ENCODE measurements around the gene KCNQ5. TPM values are rescaled to one million over a fixed set of nuclear protein-coding genes. Genes with fewer than 3 reads are reported as not detected.

The KCNQ5 gene
- polyA plus RNA-seq, 5 donors: 1.9 to 3.4 (median 2.8) TPM

GRCh38 chr6:73000460-73000859, 378.6 kb downstream of the KCNQ5 start:
- no peak for DNase-seq

DNA sequence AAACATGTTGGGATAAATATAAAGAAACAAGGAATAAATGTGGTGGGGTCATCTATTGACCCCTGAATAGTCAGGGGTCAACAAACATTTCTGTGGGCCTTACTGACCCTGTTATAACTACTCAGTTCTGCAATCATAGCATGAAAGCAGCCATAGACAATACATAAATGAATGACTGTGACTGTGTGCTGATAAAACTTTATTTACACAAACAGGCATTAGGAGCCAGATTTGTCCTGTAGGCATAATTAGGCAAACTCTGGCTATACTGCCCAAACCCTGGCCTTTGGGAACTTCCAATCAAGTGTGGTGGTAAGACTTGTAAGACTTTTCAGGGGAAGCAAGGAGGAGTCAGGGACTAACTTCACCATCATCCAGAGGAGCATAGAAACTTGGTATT, 380.7 kb downstream of the KCNQ5 start:
- DNase-seq: no peak

DNA sequence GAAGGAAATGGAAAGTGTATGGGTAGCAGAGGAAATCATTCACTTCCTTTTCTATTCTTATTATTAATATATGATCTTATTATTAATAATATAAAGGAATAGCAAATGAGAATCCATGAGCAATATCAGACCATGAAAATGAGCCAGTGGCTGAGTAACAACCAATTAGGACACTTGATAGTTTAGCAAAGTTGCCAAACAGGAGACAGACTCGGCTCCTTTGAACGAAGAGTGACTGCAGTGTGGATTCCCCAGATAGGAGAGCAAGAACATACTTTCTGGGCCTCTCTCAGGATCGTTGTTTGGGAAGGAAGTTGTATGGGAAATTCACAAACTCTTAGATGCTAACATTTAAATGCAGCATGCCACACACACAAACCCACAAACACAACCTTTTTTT, 381.4 kb downstream of the KCNQ5 start:
- DNase-seq: no peak

DNA sequence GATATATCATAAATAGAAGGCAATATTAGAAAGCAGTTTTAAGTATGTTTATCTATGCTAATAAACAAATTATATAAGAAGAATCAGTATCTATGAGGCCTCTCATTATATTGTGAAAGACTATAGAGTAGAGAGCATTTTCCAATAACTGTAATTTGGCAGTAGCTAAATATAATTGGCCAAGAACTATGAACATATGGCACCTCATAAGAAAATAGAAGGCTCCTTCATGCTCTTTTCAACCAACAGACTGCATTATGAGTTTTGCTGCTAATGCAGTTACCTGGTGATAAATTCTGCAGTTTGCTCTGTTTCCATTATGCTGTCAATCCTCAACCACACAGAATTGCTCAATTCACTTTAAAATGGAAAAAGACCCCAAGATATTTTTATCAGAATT, 382.4 kb downstream of the KCNQ5 start:
- no peak for DNase-seq

DNA sequence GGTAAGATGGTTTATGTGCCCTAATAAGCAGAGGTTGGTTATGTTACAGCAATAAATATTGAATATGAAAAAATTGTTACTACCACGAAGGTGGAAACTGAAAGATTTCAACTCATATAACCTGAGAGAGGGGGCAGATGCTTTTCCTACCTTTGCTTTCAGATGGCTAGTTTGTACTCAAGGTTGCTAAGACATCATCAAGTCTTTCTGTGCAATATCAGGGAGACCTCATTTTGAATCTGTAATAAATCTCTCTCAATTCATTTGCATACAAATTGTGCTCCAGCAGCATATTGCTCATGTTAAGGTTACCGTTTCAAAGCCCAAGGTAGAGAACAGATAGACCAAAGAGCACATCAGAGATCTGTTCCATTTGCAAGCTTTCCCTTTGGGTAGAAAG, 383.0 kb downstream of the KCNQ5 start:
- no peak for DNase-seq

DNA sequence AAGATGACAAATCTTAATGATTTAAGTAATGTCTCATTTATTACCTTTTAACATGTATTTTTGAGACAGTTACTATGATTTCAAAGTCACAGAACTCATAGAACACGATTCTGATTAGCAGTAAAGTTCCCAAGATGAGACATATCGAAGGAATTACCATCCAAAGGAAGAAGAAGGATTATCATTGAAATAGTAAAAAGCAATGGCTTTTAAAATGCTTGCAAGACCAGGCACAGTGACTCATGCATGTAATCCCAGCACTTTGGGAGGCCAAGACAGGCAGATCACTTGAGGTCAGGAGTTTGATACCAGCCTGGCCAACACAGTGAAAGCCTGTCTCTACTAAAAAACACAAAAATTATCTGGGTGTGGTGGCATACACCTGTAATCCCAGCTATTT, 384.3 kb downstream of the KCNQ5 start:
- no peak for DNase-seq

- no peak for DNase-seq
Observed at GRCh38 chr6:73011945-73012344, 390.1 kb downstream of the KCNQ5 start.

DNA sequence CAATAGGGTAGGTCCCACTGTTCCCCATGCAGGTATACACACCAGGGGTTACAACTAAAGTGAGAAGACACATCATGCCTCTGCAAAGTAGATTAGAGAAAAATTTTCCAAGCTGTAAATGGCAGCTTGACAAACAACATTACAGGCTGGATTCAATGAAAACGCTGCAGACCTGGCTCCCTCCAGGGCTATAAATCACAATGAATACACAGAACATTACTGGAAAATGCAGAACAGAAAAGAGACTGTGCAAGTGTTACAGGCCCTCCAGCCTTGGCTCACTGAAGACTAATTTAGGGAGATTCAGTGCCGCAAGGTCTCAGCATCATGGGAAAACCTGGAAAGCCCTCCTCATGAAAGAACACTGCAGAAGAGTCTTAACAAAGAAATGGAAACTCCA, 395.6 kb downstream of the KCNQ5 start:
- DNase-seq: no peak

DNA sequence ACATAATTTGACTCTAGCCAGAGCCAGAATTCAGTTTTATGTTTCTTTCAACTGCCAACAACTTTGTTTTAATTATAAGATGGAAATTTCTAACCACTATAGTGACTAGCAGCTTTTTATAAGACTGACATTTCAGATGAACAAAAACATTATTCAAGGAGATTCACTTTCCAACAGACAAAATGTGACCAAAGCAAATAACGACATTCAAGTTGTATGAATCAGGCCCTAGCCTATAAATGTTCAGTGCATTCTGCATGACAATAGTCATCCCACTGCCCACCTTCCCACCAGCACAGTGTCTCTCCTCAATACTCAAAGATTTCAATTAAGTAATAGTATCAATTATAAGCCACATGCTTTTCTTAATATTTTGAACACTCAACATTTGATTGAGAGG, 402.7 kb downstream of the KCNQ5 start:
- DNase-seq: no peak

- DNase-seq: no peak
Observed at GRCh38 chr6:73027691-73028090, 405.8 kb downstream of the KCNQ5 start.

DNA sequence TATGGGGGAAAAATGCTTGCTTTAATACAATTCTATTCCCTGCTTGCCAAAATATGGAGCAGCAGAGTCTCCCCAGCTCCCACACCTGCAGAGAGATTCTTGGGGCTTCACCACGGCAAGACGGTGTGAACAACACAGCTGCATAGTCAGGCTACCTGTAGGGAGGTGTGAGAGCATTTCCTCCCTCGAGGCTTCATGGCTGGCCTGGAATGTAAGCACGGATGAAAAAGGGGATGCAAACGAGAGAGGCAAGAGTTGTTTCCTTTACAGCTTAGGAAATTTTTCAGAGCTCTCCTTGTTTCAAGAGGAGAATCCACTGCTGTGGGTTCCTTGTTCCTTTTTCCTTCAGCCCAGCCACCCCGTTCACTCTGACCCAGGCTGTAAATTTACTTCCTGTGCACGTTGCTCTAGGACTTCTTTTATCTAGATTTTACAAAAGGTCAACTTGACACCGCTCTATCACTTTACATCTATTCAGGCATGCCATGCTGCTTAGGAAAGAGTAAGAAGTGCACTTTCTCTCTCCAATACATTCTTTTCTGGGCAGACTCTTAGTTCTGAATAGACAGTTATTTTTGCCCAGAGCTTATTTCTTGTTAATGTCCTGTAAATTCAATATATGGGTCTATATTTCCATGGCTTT, 406.4 kb downstream of the KCNQ5 start:
- DNase-seq: no peak

DNA sequence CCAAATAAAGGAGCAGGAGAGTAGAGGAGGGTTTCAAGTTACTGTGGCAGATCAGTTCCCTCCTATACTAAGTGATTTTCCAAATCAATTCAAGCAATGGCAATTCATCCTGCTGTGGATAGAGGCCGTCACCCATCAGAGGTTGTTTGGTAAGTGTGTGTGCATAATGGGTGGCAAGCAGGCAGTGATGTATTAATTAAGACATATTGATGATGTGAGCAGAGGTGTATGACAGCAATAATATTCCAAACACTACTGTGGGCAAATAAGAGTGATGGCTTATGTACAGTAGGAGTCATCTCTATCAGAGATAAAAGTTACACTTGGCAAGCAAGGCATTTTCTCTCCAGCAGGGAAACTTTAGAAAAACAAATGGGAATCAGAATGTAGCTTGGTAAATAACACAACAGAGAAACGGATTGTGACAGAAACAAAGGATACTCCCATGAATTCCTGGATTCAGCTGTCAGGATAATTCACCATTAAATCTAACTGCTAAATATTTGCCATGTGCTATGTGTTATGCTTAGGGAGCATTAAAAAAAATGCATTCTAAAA, 407.1 kb downstream of the KCNQ5 start:
- no peak for DNase-seq

DNA sequence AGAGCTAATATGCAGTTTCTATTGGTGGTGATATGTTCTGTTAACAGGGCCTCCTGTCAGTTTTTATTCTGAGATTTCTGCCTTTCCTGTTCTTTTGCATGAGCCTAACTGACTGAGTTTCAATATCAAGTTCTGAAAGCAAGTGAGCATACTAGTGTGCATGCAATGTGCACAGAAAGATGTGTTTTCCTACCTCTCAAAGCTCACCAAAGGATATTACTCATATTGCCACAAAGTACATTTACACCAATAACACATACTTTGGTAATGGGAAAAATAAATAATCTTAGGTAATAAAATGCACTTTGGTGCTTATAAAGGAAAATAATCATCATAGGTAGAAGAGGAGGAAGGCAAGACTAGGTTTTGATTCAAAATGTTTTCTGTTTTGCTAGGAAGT, 408.4 kb downstream of the KCNQ5 start:
- no peak for DNase-seq

DNA sequence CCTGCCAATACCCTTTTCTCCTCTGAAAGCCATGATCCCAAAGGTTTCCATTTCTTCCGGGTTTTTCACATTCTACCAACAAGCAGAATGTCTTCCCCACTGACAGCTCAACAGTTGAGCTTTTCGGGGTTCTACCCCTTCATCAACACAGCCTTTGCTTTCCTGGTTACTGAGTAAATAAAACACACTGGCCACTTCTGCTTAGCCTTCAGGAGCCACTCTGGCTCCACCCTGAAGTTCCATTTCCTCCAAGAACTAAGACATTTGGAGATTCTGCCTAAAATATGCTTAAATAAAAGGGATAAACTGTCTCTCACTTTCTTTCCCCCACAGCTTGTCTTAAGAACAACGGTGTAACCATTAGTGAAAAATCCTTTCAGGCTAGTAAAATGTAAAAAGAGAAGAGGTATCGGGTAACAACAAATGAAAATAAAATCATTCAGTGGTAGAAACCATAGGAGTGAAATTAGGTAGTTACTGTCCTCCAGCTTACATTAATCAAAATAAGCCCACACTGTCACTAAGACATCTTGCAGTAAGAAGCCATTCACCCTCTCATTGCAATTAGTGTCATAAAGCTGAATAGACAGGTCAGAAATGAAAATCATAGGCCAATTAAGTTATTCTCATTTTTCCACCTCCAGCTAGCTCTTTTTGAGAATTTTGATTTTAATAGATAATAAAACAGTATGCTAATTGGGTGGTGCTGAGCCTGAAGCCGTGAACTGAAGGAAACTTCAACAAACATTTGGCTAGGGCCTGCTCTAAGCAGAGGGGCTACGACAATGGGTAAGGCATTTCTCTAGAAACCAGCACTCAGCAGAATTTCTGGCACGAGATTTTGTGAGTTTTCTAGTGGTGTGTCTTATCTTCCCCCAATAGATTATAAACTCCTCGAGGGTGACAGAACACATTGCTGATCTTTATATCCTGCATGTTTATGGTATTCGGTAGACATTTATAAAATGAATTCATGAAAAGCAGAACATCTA, 409.2 kb downstream of the KCNQ5 start:
- DNase-seq: no peak

DNA sequence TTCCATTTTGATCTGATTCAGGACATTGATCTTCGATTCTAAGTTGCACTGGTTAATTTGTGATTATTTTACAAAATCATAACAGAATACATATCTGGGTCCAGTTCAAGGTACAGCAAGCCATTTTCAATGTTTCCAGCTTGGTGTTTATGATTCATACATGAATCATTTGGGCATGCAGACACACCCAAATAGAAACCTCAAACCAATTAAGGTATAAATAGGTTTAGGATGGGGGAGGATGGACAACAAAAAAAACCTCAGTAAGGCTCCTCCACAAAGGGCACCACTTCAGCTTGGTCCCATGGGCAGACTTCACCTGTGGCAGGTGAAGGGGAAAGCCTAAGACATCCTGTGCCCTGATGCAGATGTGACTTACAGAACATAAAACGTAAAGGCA, 410.7 kb downstream of the KCNQ5 start:
- no peak for DNase-seq

GRCh38 chr6:73036689-73037088, 414.8 kb downstream of the KCNQ5 start:
- no peak for DNase-seq

DNA sequence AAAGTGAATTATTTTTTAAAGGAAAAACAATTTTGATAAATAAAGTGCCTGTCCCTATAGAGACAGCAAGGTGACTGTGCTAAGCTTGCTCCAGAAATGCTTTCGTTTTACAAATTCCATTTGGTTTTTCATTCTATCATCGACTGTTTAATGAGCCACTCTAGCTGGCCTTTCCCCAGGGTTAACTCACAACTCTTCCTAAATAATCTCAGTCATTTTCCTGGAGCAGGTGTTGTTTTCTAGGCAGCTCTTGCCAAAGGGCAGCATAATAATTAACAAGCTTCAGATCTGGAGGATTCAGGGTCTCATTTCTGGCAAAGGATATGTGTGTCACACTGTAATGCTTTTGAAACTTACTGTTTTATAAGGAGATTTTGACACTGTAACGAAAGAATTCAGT, 419.2 kb downstream of the KCNQ5 start:
- DNase-seq: no peak

DNA sequence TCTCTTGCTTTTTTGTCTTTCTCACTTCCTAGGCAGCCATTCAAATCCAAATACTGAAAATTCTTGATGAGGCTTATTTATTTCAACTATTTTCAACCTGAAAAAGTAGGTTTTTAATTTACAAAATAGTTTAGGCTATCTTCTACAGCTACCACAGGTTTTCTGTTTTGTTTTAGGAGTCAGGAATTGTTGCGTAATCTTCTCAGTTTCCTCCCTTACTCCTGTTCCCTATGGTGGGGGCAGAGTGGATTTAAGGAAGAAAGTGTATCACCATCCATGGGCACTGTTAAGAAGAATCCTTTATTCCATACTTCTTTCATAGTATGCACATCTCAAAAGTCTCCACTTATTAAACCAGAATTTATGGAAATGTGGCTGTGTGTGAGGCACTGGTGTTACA, 421.0 kb downstream of the KCNQ5 start:
- DNase-seq: no peak

DNA sequence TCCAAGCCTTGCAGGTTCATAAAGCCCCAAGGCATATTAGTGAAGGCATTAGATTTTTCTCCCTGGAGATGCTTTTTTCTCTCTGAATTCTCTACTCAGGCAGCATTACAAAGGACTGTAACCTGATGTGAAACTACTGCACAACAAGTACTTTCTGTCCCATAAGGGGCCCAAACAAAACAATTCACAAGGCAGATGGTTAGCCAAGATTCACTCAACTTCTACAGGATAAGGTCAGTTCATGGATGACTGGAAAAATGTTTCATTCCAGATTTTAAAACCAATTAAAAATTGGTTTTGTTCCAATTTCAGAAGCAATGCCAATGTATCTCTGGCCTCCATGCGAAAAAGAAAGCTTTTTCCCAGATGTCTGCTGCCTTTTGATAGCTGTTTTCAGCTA, 421.6 kb downstream of the KCNQ5 start:
- no peak for DNase-seq

- no peak for DNase-seq
Observed at GRCh38 chr6:73045609-73046008, 423.7 kb downstream of the KCNQ5 start.

DNA sequence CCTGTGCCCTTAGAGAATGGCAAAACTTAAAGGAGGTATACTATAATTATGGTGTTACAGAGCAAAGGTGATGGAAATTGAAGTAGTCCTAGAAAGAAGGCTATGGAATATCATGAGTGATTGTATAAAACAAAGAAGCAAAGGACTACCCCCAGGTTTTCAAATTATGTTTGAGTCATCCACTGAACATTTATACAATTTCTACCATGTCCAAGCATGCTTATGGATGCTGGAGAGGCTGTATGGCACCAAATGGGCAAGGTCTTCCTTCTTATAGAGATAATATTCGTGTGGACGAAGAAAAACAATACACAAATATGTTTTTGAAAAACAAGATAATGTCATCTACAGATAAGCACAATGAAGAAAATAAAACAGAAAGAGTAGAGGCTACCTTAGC, 425.9 kb downstream of the KCNQ5 start:
- no peak for DNase-seq

GRCh38 chr6:73049971-73050594, 428.2 kb downstream of the KCNQ5 start:
- no peak for DNase-seq

DNA sequence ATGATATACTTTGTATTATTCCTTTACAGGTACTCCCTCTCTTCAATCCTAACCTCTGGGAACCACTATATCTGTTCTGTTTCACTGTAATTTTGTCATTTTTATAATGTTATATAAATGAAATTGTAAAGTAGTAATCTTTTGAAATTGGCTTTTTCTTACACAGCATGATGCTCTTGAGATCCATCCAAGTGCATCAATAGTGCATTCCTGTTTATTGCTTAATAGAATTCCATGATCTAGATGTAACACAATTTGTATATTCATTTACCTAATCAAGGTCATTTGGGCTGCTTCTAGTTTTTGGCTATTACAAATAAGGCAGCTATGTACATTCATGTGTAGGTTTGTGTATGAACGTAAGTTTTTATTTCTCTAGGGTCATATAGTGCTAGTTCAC, 428.8 kb downstream of the KCNQ5 start:
- DNase-seq: no peak
